Measurements from ENCODE around the gene TSPAN4.

The TSPAN4 gene

GRCh38 chr11:839280-839623, 3.4 kb upstream of the TSPAN4 start:
- H2AFZ ChIP-seq (ENCODE audit: low read depth), result no peak overlapping the region
- H3K4me1 ChIP-seq (ENCODE audit: low read depth, poor library complexity, severe bottlenecking), result peaks cover 15% of the 10 kb centered on the region
- H3K36me3 ChIP-seq (ENCODE audit: insufficient read depth), result no peaks in the 10 kb centered on the region
- H3K4me3 ChIP-seq (IDR thresholded peaks at IDR 0.05; ENCODE audit: insufficient read depth, low read depth, low read length), result no peak overlapping the region
- H3K79me2 ChIP-seq (ENCODE audit: insufficient read depth, low read depth), result peaks cover 17% of the 10 kb centered on the region
- H3K27ac ChIP-seq, result no peak overlapping the region
- TF ChIP-seq CTCF (conservative IDR thresholded peaks at IDR 0.05; ENCODE audit: low read depth, low read length), result no peak
- no peak overlapping the region for H3K4me2 ChIP-seq
- no peaks in the 10 kb centered on the region for H3K27me3 ChIP-seq (ENCODE audit: insufficient read depth, low read depth)
- H3K9ac ChIP-seq, result no peak overlapping the region
- H4K20me1 ChIP-seq (ENCODE audit: insufficient read depth), result 0 out of 2 replicates have a peak, but pooled peaks cover 6% of the 10 kb centered on the region

GRCh38 chr11:839875-840617, 2.6 kb upstream of the TSPAN4 start:
- Histone ChIP-seq H2AFZ (ENCODE audit: low read depth) (no peak overlapping the region), H3K4me2 (no peak overlapping the region; the same call in 1 of the 2 replicates), H3K27ac (no peak overlapping the region), H3K9ac (no peak overlapping the region), H4K20me1 (ENCODE audit: insufficient read depth) (0 out of 2 replicates have a peak, but pooled peaks cover 6% of the 10 kb centered on the region), H3K27me3 (ENCODE audit: insufficient read depth, low read depth) (no peaks in the 10 kb centered on the region), H3K4me3 (IDR thresholded peaks at IDR 0.05; ENCODE audit: insufficient read depth, low read depth, low read length) (no peak overlapping the region), H3K4me1 (ENCODE audit: low read depth, poor library complexity, severe bottlenecking) (peaks cover 23% of the 10 kb centered on the region), H3K79me2 (ENCODE audit: insufficient read depth, low read depth) (peaks cover 17% of the 10 kb centered on the region), H3K36me3 (ENCODE audit: insufficient read depth) (no peaks in the 10 kb centered on the region)
- peak; percentile 33; the same call in 1 of the 2 replicates for TF ChIP-seq CTCF (conservative IDR thresholded peaks at IDR 0.05; ENCODE audit: low read depth, low read length)

GRCh38 chr11:841981-842369, 677 bp upstream of the TSPAN4 start:
- Histone ChIP-seq H3K36me3 (ENCODE audit: insufficient read depth) (no peaks in the 10 kb centered on the region), H3K27me3 (ENCODE audit: insufficient read depth, low read depth) (peaks cover 6% of the 10 kb centered on the region; the same call in 1 of the 2 replicates), H3K9ac (peak overlapping the region; percentile 94), H3K79me2 (ENCODE audit: insufficient read depth, low read depth) (peaks cover 17% of the 10 kb centered on the region), H3K4me1 (ENCODE audit: low read depth, poor library complexity, severe bottlenecking) (peaks cover 25% of the 10 kb centered on the region), H3K4me2 (peak overlapping the region; percentile 80), H2AFZ (ENCODE audit: low read depth) (peak overlapping the region; percentile 71), H4K20me1 (ENCODE audit: insufficient read depth) (0 out of 2 replicates have a peak, but pooled peaks cover 6% of the 10 kb centered on the region), H3K4me3 (IDR thresholded peaks at IDR 0.05; ENCODE audit: insufficient read depth, low read depth, low read length) (no peak overlapping the region), H3K27ac (peak overlapping the region; percentile 82)
- TF ChIP-seq CTCF (conservative IDR thresholded peaks at IDR 0.05; ENCODE audit: low read depth, low read length), result no peak

GRCh38 chr11:843086-843734, 558 bp downstream of the TSPAN4 start:
- 0 out of 2 replicates have a peak, but pooled peaks cover 6% of the 10 kb centered on the region for H4K20me1 ChIP-seq (ENCODE audit: insufficient read depth)
- no peak for TF ChIP-seq CTCF (conservative IDR thresholded peaks at IDR 0.05; ENCODE audit: low read depth, low read length)
- peaks cover 6% of the 10 kb centered on the region; the same call in 1 of the 2 replicates for H3K27me3 ChIP-seq (ENCODE audit: insufficient read depth, low read depth)
- no peak overlapping the region for H3K27ac ChIP-seq
- H3K79me2 ChIP-seq (ENCODE audit: insufficient read depth, low read depth), result peaks cover 17% of the 10 kb centered on the region
- H3K4me3 ChIP-seq (IDR thresholded peaks at IDR 0.05; ENCODE audit: insufficient read depth, low read depth, low read length), result no peak overlapping the region
- peaks cover 26% of the 10 kb centered on the region for H3K4me1 ChIP-seq (ENCODE audit: low read depth, poor library complexity, severe bottlenecking)
- H3K4me2 ChIP-seq, result peak overlapping the region; percentile 93
- no peak overlapping the region for H3K9ac ChIP-seq
- H3K36me3 ChIP-seq (ENCODE audit: insufficient read depth), result no peaks in the 10 kb centered on the region
- peak overlapping the region; percentile 71 for H2AFZ ChIP-seq (ENCODE audit: low read depth)
